GM21825 (cell line): Measurements from ENCODE around the gene NECAB3.

ENCODE experiments used
- ATAC-seq: cut with Tn5 transposase; IDR thresholded peaks from one replicate; pipeline ENCODE4 v1.9.1; 2021; ENCODE audit warnings: mild to moderate bottlenecking, moderate library complexity; ENCODE audit not compliant: unreplicated experiment

NECAB3 gene

DNA sequence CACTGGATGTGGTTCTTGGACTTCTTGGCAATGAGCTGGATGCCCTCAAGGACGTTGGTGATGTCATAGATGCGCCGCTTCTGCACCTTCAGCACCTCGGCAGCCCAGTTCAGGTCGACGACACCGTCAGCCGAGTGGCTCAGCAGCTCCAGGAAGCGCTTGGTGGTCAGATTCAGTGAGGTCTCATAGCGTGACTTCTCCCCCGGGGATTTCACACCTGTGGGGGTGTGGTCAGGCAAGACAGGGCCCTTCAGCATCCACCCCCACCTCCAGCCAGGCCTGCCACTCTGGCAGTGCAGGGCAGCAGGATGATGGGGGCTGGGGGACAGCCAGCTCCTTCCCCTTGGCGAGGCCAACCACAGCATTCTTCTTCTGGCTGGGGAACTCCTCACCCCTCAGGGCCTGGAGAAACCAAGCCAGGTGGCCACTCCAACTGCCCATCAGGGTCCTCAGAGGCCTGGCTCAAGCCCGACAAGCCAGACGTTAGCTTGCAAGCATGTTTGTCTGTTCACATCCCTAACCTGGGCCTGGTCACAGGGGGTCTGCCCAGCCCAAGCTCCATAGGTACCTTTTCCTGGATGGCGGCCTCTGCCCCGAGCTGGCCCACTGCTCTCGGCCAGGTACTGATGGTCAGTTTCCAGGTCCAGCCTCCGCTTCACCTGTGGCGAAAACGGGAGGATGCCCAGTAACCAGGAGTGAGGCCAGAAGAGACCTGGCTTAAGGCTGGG lies 5.7 kb upstream of the NECAB3 start:
- ATAC-seq, result no peak

DNA sequence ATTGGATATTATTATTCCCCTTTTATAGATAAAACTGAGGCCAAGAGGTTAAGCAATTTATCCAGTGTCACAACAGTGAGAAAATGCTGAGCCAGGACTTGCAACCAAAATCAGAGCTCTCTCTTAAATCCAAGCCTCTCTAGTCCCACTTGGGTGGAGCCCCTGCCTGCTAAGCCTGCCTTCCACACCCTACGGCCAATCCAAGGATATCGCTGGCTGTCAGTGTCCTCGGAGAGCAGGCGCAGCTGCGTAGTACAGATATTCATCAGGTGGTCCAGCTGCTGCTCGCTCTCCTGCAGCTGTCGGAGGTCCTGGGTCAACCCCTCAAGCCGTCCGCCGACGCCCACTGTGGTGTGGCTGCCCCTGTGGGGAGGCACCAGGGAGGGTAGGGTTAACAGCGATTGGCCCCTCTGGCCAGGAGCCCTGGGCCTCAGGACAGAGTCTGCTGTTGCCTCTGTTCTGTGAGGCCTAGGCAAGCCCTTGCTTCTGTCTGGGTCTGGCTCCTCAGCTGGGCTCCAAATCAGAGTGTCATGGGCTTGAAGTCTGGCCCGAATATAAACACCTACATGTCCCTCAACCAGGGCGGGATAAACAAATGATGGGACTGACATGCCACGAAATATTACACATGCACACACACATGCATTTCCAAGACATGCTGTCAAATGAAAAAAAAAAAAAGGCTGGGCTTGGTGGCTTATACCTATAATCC lies 3.9 kb upstream of the NECAB3 start:
- no peak for ATAC-seq

DNA sequence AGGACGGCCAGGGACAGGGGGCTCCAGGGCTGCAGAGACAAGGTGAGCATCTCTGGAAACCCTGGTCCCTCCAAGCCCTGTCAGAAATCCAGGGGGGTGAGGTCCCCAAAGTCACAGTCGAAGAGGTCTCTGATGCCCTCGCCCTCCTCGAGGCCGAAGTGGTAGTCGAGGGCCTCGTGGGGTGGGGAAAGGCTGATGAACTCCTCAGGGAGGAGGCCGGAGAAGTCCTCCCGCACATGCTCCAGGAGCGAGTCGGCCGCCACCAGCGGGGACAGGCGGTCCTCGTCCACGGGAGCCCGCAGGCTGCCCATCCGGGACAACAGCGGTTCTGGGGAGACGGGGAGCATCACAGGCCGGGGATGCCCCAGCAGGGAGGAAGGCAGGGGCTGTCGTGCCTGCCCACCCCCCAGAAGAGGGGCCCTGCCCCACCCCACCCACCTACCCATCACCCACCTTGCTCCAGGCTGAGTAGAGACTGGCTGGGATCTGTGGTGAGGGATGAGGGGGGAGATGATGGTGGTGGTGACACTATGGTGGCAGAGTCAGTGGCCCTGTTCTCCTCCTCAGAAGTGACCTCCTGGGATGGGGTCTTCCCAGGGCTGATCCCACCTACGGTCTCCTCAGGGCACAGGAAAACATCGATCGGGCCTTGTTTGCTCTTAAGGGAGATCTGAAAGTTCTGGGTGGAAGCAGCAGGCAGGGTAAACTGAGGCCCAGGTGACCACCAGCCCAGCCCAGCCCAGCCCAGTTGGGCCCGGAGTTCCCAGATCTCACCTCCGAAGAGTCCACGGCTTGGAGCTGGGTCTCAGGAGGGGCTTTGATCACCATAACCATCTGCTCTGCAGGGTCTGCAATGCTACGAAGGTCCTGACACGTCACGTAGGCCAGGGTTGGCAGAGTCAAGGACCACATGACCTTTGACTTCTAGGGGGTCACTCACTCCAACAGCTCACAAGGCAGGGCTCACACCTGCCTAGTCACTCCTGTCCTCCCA lies 2.7 kb upstream of the NECAB3 start:
- ATAC-seq, result no peak

DNA sequence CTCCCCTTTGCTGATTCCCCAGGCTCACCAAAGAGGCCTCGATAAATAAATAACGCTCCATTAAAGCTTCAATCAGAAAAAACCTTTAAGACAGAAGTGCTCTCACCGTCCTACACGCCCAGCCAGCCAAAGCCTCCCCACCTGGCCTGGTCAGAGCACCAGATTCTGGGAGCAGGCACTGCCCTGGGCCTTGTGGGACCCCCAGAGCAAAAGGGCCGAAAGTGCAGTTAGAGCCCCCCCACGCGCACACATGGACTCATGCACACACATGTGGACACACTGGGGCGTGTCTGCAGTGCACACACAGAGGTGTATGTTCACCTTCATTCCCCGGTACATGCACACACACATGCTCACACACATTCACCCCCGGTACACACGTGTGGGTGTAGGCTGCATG lies 1.9 kb upstream of the NECAB3 start:
- no peak for ATAC-seq

DNA sequence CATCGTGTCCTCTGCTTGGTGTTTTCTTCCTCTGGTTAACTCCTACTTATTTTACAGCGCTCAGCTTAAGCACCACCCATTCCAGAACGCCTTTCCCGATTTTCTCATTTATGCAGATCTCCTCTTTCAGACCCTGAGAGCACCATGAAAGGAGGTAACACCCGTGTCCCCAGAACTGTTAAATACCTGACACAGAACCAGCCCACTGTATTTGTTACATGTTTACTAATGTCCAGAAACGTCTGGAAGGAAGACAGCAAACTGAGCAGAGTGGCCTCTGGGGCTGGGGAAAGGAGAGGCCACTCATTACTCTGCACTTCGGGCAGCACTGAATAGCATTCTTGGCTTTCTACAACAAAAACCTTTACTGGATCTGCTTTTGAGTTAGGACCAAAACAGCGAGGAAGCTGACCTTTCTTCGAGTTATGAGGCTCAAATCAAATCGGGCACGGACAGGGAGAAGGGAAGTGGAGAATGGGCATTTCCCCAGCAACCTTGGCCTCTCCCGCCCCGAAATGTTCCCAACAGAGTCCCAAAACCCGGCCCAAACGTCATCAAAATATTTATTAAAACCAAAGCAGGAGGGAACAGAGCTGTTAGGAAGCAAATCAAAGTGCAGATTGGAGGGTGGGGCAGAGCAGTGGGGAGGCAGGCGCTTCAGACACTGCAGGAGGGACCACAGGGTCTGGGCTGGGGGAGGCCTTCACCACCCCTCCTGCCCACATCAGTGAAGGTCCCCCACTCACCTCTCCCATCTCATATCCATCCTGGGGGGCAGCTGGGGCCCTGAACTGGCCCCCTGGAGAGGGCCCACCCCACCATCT lies 1.1 kb upstream of the NECAB3 start:
- no peak for ATAC-seq

DNA sequence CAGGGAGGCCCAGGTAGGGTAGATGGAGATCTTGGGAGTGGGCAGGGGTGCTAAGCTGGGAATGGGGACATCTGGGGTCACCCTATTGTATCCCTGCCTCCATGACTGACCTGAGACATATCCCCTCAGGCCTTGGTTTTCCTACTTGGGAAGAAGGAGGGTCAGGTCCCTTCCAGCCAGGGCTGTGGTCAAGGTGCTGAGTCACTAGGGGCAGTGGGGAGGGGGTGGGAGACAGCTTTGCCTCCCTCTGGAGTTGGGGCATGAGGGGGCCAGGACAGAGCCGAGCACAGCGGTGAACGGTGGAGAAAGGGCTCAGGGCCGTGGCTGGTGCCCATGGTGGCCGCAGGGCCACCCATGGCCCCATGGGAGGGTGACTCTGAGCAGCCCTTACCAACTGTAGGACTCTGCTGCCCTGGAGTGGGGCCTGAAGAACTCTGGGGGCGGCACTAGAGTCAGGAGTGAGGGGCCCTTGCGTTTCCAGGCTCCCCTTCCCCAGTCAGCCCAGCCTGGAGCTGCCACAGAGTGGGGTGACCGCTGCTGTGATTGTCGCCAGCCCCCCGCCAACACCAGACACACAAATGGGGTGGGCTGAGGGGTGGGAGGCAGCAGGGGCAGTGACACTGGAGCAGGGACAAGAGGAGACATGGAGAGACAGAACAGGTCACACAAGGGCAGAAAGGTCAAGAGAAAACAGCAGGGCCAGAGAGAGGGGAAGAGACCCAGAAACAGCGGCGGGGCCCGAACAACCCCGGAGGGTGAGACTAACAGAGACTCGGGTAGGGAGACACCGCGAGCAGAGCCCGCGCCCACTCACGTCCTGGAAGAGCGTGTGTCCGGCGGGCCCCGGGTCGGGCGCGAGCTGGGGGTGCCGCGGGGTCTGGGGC lies 576 bp downstream of the NECAB3 start:
- ATAC-seq, result no peak

DNA sequence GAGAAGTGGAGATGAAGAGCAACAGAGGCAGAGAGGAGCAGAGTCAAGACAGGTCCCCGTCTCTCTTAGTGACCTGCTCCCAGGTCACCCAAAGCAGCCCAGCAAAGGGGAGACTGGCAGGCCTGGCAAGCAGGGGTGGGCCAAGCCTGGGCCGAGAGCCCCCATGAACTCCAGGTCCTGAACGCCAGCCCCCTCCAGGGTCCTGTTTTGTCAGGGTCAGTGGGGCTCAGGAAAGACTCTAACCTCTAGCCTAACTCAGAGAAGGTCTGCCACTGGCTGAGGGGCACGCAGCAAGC lies 1.2 kb downstream of the NECAB3 start:
- no peak for ATAC-seq

DNA sequence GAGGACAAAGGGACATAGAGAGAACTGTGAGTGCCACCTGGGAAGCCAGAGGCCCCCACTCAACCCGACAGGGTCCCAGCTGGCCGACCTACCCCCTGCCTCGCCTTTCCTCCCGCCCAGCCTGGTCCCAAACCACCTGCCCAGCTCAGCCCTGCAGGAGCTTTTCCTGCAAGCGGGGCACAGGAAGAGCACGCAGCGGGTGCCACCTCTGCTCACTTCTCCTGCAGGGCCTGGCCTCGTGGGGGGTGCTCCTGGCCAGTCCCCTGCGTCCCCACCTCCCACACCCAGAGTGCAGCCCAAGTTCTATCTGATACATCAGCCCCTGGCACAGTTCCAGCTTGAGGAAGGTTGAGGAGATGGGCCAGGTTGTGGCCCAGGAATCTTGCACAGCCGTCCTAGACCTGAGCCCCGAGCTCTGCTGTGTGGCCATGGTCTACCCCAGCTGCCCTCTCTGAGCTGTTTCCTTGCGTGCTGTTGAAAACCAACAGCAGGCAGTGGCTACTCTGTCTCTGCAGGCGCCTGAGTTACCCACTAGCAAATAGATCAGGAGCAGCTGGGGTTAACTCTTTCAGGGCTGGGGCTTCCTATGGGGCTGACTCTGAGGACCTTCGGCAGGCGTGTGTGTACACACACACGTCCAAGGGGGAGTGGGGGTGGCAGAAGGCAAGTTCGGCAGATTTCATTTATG lies 1.7 kb downstream of the NECAB3 start:
- ATAC-seq, result no peak

DNA sequence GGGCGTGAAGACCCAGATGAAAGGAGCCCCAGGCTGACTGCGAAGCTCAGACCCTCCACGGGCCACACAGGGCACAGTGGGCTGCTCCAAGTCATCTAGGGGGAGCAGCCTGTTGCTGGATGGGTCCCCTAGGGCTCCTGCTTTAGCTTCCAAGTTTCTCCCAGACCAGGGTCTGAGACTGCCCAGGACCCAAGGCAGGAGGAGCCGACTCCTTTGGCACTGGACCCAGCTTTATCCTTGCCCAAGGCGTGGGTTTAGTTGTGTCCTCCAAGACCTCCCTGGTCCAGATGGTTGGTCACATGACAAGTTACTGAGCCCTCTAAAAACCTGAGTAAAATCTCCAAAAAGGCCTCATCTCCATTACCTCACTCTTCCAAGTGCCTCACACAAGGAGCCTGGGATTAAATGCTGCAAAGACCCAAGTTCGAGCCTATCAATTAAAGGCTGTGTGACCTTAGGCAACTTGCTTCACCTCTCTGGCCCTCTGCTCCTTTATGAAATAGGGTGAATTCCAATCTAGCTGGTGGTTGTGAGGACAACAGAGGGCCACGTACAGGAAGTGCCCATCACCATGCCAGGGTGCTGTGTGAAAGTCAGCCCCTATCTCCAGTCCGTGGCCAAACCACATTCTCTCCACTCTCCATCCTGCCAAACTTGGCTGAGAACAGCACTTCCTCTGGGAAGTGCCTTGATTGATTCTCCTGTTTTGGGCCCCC lies 2.5 kb downstream of the NECAB3 start:
- ATAC-seq, result no peak

DNA sequence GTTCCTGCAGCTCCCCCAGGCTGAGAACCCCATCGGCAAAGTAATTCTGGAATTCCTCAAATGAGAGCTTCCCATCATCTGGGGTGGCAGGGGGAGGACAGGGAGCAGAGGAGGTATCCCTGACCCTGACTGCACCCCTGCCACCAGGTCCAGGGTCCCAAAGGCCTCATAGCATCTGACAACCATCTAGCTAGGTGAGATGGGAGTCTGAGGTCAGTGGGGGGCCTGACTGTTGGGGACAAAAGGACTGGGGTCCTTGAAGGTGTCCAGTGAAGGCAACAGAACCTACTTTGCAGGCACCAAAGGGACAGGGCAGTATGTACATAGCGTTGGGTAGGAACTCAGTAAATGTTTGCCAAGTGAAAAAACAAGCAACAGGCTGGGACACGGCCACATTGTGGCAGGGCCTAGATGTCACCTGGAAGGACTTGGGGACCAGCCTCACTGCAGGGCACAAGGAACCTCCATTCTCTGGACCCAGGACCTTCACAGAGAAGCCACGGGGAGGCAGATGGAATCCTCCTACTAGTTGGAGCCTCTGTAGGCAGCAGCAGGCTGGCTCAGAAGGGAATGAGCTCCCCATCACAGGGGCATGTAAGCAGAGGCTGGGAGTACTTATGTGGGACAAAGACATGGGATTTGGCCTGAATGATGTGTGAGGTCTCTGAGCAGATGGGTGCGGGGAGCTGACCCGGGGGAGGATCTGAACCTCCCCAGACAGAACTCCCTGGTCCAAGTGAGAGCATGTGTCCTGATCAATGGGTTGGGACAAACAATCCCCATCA lies 3.3 kb downstream of the NECAB3 start:
- no peak for ATAC-seq

DNA sequence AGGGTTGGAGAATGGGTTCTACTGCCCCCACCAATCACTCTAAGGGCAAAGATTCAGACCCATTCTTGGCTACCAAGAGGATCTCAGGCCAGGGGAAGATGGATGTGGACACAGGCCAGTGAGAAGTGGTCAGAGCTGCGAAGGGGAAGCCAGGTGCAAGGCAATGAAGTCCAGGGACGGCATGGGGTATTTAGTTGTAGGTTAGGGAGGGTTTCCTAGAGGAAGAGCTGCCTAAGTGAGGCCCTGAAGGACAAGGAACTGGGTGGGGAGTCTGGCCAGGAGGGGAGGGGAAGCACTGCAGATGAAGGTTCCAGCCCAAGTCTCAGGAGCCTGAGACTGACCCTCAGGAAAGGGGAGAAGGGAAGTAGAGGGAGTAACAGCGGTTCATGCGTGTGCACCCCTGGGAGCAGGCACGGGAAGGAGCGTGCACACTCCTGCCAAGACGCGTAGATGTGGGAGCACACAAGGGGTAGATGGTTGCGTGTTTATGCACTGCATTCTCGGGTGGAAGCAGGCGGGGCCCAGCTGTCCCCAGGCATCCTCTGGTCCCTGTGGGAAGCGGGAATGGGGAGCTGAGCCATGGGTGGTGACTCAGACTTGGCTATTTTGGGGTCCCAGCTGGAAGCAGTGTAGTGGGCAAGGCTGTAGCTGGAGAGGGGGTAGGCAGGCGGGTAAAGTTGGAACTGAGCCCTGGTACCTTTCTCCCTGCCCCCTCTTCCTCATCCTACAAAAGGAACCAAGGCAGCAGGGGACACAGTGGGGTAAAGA lies 4.2 kb downstream of the NECAB3 start:
- ATAC-seq, result no peak

DNA sequence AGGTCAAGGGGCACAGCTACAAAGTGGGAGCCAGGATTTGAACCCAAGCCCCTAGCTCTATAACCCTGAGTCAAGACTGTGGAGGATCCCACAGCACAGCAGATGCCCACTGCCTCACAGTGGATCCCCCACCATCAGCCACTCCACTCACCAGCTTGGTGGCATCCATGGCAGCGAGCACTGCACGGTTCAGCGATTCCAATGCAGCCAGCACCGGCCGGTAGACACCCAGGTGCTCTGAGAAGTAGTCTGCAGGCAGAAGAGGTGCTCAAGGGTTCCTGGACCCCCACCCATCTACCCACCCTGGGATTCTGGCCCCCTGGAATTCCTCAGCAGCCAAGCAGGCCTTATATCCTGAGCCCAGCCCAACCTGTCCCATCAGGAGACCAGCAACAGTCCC lies 5.0 kb downstream of the NECAB3 start:
- no peak for ATAC-seq

DNA sequence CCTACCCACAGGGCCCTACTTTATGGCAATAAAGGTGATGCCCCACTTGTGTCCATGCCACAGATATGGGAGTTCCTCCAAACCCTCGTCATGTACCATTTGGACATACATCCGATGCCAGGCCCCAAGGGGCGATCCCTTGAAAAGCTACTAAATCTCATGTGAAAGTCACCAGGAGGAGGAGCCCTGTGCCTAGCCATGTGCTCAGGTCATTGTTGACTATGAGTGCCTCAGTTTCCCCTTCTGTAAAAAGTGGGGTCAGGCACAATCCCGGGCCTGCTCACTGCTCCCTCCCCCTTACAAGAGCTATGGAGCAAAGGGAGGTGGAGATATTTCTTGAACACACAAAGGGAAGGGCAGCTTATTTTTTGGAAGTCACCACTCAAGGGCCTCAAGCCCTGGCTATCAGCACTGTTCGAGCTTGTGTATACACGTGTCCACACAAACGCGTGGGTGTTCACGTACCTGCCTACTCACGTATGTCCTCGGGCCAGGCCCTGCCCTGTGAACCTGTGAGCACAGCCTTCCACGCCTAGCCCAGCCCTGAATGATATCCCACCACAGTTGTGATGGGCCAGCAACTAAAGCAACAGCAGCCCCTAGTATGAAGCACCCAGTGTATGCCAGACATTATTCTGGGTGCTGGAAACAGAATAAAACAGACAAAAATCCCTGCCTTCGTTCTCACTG lies 5.6 kb downstream of the NECAB3 start:
- ATAC-seq, result no peak

DNA sequence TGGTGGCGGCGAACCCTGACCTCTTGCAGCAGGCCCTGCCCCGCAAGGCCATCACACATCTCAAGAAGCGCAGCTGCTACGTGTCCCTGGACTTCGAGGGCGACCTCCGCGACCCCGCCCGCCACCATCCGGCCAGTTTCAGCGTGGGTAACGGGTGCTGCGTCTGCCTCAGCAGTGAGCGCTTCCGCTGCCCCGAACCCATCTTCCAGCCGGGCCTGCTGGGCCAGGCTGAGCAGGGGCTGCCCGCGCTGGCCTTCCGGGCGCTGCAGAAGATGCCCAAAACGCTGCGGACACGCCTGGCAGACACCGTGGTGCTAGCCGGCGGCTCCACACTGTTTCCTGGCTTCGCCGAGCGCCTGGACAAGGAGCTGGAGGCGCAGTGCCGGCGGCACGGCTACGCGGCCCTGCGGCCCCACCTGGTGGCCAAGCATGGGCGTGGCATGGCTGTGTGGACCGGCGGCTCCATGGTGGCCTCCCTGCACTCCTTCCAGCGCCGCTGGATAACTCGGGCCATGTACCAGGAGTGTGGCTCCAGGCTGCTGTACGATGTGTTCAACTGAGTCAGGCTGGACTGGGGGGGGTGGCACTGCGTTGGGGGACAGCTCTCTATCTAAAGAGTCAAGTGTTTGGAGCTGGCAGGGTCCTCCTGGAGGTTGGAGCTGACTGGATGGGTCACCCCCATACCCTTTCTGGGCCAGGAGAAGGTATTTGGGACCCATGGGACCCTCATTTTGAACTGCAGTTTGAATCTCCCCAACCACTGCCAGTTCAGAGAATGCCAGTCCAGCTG lies 6.4 kb downstream of the NECAB3 start:
- peak; percentile 39 for ATAC-seq

DNA sequence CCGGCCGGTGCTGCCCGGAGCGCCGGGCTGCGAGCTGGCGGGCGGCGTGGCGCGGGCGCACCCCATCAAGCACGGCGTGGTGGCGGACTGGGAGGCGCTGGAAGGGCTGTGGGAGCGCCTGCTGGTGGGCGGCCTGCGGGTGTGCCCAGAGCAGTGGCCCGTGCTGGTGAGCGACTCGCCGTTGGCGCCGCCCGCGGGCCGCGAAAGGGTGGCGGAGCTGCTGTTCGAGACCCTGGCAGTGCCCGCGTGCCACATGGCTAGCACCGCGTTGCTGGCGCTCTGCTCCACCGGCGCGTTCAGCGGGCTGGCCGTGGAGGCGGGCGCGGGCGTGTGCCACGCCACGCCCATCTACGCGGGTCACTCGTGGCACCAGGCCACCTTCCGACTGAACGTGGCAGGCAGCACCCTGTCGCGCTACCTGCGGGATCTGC lies 7.0 kb downstream of the NECAB3 start:
- peak; percentile 10 for ATAC-seq
